ENCODE measurements around the gene TIMP2. TPM values are rescaled to one million over a fixed set of nuclear protein-coding genes. Genes with fewer than 3 reads are reported as not detected.
A peak's percentile ranks its signal among the peaks of the same experiment; 100 is the strongest.

TIMP2 gene
- polyA plus RNA-seq, 2 of the 4 experiments (the other 2 are of a cell fraction), result 68.1 to 166 TPM

- TF ChIP-seq KDM5A (IDR thresholded peaks at IDR 0.05), result no peak
- TF ChIP-seq POLR2A (IDR thresholded peaks at IDR 0.05; ENCODE audit: low read length), result peak; percentile 46
- TF ChIP-seq RARB (CRISPR knock-in tag; IDR thresholded peaks at IDR 0.05), result no peak
- peak; percentile 96 for TF ChIP-seq MAFK (IDR thresholded peaks at IDR 0.05; ENCODE audit: partially characterized antibody)
- TF ChIP-seq PBX3 (IDR thresholded peaks at IDR 0.05), result peak; percentile 76; the same call in 1 of the 2 replicates
- no peak for TF ChIP-seq FOXS1 (CRISPR knock-in tag; IDR thresholded peaks at IDR 0.05)
- peak in 1 of 2 experiments; percentile 45; a peak in 1 of 5 replicates for TF ChIP-seq EP300 (IDR thresholded peaks at IDR 0.05)
- TF ChIP-seq ZSCAN20 (CRISPR knock-in tag; IDR thresholded peaks at IDR 0.05), result no peak
- peak; percentile 66; the same call in 1 of the 2 replicates for TF ChIP-seq MAX (IDR thresholded peaks at IDR 0.05)
- no peak; the same call in 1 of the 2 replicates for TF ChIP-seq MYC (IDR thresholded peaks at IDR 0.05; ENCODE audit: borderline replicate concordance, low read length)
- TF ChIP-seq HOXB13 (CRISPR knock-in tag; IDR thresholded peaks at IDR 0.05; ENCODE audit: low read depth), result no peak
- TF ChIP-seq EHMT2 (IDR thresholded peaks at IDR 0.05; ENCODE audit: low read depth), result no peak
- TF ChIP-seq JUN (IDR thresholded peaks at IDR 0.05), result peak in 1 of 2 experiments; percentile 46; a peak in 1 of 5 replicates
- TF ChIP-seq TFCP2L1 (CRISPR knock-in tag; IDR thresholded peaks at IDR 0.05), result no peak; the same call in 1 of the 2 replicates
- no peak for TF ChIP-seq MAZ (IDR thresholded peaks at IDR 0.05; ENCODE audit: borderline replicate concordance, low read depth, low read length)
Measured at GRCh38 chr17:78933959-78934568, 8.9 kb upstream of the TIMP2 start (continued).

- CTCF ChIA-PET, result interaction anchor here (0.8 to 13.7 kb wide), 5 partner anchors 25 to 67 kb away, joined by 3 to 169 read pairs (median 7); no protein-coding TSS in a partner anchor
- Histone ChIP-seq H3K9me3 (no peaks in the 10 kb centered on the region), H3K4me2 (peak overlapping the region; percentile 89), H3K4me3 (peak overlapping the region; percentile 26), H3K27ac (peak overlapping the region; percentile 91 to 97), H3K4me1 (peaks cover 56% of the 10 kb centered on the region)
- FAIRE-seq (peak; percentile 98), ATAC-seq (peak; percentile 78 to 86), DNase-seq (ENCODE audit: low read depth in 1 of 2, low spot score in 1 of 2) (peak; percentile 96 to 99)
- POLR2A ChIA-PET, result interaction anchor here (0.6 to 3.5 kb wide), 7 partner anchors 9 to 94 kb away, joined by 3 to 20 read pairs (median 5); partner anchors contain the start of gene TIMP2
- WGBS (ENCODE audit: missing lambda C conversion rate), result 32% methylated on average over 18 of the region's 18 CpGs
- TF ChIP-seq MAX (IDR thresholded peaks at IDR 0.05), result peak; percentile 91
- peak in 1 of 2 experiments; percentile 65; a peak in 1 of 4 replicates for TF ChIP-seq CEBPB (IDR thresholded peaks at IDR 0.05)
- no peak for TF ChIP-seq ZNF302 (CRISPR knock-in tag; IDR thresholded peaks at IDR 0.05)
- peak; percentile 67; the same call in 1 of the 2 replicates for TF ChIP-seq JUNB (IDR thresholded peaks at IDR 0.05)
- 0 out of 2 replicates have a peak, but pooled peaks have one; percentile 37 for TF ChIP-seq PBX3 (IDR thresholded peaks at IDR 0.05)
- TF ChIP-seq USF2 (IDR thresholded peaks at IDR 0.05), result peak; percentile 48
- TF ChIP-seq RAD21 (conservative IDR thresholded peaks at IDR 0.05 in 1 of 2, IDR thresholded peaks at IDR 0.05 in 1 of 2), result 0 out of 5 replicates have a peak, but pooled peaks of 1 of the 2 experiments have one; percentile 16
- peak; percentile 40; the same call in 1 of the 2 replicates for TF ChIP-seq MYC (IDR thresholded peaks at IDR 0.05; ENCODE audit: borderline replicate concordance, low read length)
- peak; percentile 70; the same call in 1 of the 2 replicates for TF ChIP-seq GATA3 (IDR thresholded peaks at IDR 0.05; ENCODE audit: borderline replicate concordance)
- TF ChIP-seq HOXB5 (CRISPR knock-in tag; IDR thresholded peaks at IDR 0.05), result peak; percentile 17; the same call in 1 of the 2 replicates
- no peak for TF ChIP-seq EHF (CRISPR knock-in tag; IDR thresholded peaks at IDR 0.05)
- TF ChIP-seq MAFK (IDR thresholded peaks at IDR 0.05; ENCODE audit: partially characterized antibody), result peak; percentile 45
- peak; percentile 75; the same call in 1 of the 2 replicates for TF ChIP-seq E2F6 (IDR thresholded peaks at IDR 0.05; ENCODE audit: borderline replicate concordance, low read depth)
- TF ChIP-seq FOSL2 (IDR thresholded peaks at IDR 0.05), result peak; percentile 78
- TF ChIP-seq FOSL2 (CRISPR knock-in tag; IDR thresholded peaks at IDR 0.05), result peak; percentile 93
- peak in 1 of 2 experiments; percentile 56; a peak in 3 of 5 replicates for TF ChIP-seq JUN (IDR thresholded peaks at IDR 0.05)
- TF ChIP-seq HEYL (CRISPR knock-in tag; IDR thresholded peaks at IDR 0.05), result peak; percentile 16; the same call in 1 of the 2 replicates
- TF ChIP-seq ZC3H11A (IDR thresholded peaks at IDR 0.05), result no peak
- no peak for TF ChIP-seq ELK1 (IDR thresholded peaks at IDR 0.05; ENCODE audit: low read depth, low read length)
- 0 out of 2 replicates have a peak, but pooled peaks have one; percentile 69 for TF ChIP-seq HOXB13 (CRISPR knock-in tag; IDR thresholded peaks at IDR 0.05; ENCODE audit: low read depth)
- TF ChIP-seq TP53 (CRISPR knock-in tag; IDR thresholded peaks at IDR 0.05), result no peak
Measured at GRCh38 chr17:78933025-78933958, 8.1 kb upstream of the TIMP2 start.
